NCI-H526 (cell line): ENCODE results near the gene FXYD5.
"Not testable (repeated sequence)": the region's sequence is repeated elsewhere in the genome, so short reads cannot be mapped to it uniquely, and the experiment has no call there.

ENCODE experiments used
- DNase-seq, 2 experiments: peaks; one replicate each; lab custom pipeline; 2025; lab: John Stamatoyannopoulos, UW

FXYD5 gene

DNA sequence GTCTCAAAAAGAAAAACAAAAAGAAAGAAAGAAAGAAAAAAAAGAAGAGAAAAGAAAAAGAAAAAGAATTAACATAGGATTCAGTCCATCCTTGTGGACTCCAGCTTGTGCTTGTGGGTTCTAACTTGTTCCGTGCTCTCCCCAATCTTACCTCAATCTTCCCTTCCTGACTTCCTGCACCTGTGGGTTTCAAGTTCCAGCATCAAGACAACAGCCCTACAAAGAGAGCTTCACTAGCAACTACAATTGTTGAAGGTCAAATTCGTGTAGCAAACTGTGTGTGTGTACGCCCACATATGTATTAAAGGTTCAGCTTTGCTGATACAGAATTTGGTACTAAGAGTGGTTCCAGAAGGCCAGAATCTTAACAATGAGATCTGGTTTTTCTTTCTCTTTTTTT is 25.3 kb downstream of the FXYD5 start:
- DNase-seq: no peak

DNA sequence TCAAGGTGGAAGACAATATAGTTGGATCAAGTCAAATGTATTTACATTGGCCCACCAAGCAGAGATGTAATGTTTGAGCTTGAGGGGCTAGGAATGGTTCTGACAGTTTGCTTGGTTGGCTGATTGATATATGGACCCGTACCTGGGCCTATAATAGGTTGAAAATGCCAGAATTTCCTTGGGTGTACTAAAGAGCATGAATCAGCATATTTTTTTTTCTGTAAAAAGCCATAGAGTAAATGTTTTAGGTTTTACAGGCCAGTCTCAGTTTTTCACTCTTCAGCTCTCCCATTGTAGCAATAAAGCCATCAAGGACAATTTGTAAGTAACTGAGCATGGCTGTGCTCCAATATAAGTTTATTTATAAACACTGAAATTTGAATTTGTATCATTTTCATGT is 26.9 kb downstream of the FXYD5 start:
- no peak for DNase-seq

DNA sequence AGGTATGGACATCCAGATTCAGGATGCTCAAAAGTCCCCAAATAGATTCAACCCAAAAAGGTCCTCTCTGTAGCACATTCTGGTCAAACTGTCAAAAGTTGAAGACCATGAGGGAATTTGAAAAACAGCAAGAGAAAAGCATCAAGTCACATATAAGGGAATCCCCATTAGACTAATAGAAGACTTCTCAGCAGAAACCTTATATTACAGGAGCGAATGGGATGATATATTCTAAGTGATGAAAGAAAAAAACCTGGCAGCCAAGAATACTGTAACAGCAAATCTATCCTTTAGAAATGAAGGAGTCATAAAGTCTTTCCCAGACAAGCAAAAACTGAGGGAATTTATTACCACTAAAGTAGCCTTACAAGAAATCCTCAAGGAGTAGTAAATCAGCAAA is 29.7 kb downstream of the FXYD5 start:
- DNase-seq: no peak

DNA sequence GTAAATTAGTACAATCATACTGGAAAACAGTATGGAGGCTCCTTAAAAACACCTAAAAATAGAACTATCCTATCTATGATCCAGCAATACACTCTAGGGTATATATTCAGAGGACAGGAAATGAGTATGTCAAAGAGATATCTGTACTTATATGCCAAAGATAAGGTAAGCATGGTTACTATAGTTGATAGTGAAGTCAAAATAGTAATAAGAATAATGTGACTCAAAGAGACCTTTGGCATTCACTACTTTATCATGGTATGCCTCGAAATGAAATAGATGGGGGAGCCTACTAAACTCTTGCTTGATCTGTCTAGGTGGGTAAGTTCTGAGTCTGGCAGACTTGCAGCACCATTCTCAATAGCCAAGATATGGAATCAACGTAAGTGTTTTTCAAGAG is 30.3 kb downstream of the FXYD5 start:
- no peak for DNase-seq

DNA sequence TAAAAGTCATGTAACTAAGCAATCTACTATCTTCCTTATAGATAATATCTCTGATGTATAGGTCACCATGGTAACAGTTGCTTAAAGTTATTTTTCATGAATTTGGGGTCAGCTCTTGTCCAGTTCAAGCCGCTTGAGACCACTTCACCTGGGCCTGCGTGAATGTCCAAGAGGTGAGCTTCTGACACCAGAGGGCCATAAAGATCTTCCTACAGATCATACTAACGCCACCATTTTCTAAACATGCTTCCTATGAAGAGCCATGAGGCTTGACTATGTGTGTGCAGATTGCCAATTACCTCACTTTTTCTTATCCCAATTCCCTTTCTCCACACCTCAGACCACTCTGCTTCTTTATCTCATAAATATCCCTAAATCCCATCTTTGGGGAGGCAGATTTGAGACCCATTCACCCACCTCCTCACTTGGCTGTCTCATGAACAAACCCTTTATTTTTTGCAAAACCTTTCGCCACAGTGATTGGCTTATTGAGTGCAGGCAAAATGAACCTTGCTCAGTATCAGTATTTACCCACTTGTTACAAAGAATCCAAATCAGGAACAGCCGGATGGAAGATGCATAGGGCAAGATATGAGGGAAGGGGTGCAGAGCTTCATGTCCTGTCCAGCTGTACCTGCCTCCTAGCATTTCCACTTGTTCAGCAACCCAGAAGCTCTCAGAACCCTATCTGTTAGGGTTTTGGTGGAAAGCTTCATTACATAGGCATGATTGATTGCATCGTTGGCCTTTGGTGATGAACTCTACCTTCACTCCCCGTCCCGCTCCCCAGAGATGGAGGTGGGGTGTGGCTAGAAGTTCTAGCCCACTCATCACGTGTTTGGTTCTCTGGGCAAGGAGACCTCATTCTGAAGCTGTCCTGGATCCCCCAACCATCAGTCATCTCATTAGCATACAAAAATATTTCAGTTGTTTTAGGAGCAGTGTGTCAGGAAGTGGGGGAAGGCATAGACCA is 39.8 kb downstream of the FXYD5 start:
- DNase-seq: no peak

DNA sequence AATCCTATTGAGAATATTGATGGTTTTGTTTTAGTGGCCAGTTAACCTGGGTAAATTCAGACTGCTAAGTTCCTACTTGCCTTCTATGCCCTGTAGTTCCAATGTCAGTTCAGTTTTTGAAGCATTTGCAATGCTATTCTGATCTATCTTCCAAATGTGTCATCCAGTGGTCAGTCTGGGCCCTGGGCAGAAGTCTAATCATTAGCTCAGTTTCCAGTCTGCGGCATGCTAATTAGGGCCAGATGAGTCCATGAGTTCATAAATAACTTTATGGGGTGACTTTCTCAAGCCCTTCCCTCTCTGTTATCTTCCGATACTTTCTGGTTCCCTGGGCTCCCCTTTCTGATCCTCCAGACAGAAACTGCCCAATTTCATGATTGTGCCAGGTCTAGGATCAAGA is 41.3 kb downstream of the FXYD5 start:
- no peak for DNase-seq

DNA sequence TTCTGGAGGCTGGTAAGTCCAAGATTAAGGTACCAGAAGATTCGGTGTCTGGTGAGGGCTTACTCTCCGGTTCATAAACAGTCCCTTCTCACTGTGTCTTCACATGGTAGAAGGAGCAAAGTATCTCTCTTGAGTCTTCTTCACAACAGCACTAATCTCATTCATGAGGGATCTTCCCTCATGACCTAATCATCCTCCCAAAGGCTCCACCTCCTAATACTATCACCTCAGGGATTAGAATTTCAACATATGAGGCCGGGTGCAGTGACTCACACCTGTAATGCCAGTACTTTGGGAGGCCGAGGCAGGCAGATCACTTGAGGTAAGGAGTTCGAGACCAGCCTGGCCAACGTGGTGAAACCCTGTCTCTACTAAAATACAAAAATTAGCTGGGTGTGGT is 42.3 kb downstream of the FXYD5 start:
- not testable (repeated sequence) for DNase-seq

DNA sequence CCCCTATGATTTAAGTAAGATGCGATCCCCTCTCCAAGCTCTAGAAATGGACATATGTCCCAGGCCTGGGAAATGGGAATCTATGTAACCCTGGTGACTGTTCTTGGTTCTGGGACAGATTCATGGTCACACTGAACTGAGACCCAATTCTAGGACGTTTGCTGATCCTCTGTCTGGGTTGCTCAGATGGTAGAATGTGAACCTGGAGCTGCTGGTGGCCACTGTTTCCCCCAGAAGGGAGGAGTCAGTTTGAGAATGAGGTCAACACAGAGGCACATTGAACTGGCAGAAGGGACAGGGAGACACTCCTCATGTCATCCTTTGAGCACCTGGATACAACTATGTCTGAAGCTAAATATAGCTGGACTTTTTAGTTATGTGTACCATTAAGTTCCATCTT is 44.9 kb downstream of the FXYD5 start:
- no peak for DNase-seq

DNA sequence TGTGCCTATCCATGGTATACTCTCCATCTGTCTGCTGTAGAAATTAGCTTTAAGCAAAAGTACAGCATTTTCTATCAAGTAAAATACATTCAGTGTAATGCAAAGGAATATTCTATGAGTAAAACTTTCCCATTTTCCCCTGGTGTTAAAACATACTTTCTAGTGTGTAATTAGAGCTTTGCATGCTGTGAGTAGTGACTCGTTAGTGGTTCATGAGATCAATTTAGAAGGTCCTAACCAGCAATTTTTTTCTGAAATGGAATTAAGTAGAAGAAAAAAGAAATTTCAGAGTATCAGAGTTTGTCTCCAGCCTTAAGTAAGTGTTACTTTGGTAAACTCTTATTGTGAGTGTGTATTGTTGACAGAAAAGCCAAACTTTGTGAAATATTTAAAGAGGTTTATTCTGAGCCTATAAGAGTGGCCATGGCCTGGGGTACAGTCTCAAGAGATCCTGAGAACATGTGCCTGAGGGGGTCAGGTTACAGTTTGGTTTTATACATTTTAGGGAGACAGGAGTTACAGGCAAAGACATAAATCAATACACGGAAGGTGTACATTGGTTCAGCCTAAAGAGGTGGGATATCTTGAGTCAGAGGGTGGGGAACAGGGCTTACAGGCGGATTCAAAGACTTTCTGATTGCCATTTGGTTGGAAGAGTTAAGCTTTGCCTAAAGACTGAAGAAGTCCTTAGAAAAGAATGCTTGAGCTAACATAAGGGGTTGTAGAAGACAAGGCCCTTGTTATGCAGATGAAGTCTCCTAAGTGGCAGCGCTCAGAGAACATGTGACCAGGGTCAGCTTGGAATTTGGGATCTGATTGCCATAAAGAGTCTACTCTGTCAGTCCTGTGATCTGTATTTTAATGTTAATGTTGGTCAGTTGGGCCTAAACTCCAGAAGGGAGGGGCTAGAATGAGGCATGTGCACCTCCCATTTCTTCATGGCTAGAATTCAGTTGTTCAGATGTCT is 48.5 kb downstream of the FXYD5 start:
- no peak for DNase-seq

DNA sequence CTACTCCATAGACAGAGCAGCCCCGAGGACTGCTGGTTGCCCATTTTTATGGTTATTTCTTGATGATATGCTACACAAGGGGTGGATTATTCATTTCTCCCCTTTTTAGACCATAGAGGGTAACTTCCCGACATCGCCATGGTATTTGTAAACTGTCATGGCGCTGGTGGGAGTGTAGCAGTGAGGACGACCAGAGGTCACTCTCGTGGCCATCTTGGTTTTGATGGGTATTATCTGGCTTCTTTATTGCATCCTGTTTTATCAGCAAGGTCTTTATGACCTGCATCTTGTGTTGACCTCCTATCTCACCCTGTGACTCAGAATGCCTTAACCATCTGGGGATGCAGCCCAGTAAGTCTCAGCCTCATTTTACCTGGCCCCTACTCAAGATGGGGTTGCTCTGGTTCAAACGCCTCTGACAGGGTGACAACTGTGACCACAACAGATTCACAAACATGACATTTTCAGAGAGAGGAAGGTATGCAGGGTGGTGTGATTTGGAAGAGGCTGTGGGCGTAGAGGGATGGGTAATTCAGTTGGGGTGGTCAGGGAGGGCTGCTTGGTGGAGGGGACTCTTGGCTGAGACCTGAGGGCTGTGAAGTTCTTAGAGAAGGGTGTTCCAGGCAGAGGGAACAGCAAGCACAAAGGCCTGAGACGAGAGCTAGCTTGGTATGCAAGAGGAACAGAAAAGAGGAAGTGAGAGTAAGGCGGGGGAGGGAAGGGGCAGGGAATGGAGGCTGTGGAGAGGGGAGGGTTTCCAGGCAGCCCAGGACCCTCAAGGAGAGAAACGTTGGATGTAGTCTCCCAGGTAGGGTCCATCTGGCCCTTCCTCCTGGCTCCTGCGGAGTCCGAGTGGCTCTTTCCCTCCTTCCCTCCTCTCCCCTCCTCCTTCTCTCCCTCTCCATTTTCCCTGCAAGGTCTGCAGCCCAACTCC is 50.5 kb downstream of the FXYD5 start:
- no peak for DNase-seq

DNA sequence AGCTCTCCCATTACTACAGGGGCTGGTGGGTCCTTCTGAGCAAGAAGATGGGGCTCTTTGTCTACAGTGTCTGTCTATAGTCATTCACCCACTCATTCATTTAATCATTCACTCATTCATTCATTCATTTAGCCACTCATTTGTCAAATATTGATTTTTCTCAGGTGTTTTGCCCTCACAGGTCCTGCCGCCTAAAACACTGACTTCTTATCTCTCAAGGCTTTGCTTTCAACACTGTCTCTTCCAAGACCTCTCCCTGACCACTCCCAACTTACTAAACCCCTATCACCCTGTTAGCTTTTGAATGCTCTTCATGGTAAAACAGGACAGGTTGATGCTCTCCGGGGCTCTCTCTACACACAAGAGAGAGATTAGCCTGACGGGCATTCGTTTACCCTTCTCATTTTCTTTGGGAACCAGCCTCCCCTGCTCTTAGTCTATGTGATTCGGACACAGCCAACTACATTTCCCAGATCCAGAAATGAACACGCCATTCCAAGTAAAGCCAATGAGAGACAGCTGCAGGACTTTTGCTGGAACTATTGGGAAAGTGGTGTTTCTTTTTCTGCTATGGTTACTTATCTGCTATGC is 51.3 kb downstream of the FXYD5 start:
- DNase-seq: no peak

DNA sequence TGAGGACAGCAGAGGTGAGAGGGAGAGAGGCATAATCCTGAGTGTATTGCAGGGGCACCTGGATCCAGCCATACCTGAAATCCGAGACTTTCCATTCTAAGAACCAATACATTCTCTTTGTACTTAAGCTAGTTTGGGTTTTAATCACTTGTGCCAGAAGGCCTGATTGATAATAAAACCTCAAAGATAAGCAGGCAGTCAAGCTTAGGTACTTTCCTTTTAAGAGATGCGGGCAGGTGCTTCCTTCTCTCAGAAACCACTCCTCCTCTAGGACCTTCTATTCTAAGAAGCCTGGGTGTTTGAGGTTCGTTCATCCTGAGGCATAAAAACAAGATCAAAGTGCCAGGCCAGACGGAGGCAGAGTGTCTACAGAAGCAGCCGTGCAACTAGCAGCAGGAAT is 51.8 kb downstream of the FXYD5 start:
- DNase-seq: no peak

DNA sequence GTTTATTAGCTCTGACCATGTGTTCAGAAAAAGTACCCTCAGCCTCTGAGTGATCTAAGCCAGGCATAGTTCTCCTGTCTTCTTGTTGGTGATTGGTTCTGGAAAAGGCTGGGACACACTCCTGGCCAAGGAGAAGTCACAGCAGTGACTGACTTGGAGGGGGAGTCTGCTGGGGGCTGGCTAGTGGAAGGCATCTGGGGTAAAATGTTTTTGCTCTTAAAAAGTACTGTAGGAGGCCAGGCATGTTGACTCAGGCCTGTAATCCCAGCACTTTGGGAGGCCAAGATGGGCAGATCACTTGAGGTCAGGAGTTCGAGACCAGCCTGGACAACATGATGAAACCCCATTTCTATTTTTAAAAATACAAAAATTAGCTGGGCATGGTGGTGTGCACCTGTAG is 52.3 kb downstream of the FXYD5 start:
- DNase-seq: no peak

DNA sequence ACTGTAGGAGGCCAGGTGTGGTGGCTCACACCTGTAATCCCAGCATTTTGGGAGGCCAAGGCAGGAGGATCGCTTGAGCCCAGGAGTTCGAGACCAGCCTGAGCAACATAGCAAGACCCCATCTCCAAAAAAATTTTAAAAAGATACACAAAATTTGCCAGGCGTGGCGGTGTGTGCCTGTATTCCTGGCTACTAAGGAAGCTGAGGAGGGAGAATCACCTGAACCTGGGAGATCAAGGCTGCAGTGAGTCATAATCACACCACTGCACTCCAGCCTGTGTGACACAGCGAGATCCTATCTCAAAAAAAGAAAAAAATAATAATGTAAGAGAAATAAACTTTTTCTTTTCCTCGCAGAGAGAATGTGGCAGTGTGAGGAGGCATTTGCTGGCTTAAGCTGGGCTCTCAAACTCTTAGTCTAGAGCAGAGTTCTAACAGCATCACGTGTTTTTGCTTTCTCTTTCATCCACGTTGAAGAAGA is 52.9 kb downstream of the FXYD5 start:
- no peak for DNase-seq

DNA sequence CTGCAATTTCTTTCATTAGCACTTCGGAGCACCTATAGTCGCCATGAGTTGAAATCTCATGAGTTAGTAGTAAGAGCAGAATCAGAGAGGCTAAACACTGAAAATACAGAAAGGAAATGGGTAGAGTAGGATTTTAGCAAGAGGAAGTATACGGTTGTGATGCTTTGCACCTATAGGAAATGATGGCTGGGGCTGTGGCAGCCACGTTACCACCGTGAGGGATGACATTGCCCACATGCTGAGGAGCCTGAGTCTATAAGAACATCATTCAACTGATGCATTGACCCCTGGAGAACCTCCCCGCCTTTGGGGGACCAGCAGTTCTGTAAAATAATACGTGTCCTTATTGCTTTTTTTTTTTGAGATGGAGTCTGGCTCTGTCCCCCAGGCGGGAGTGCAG is 53.6 kb downstream of the FXYD5 start:
- DNase-seq: no peak

DNA sequence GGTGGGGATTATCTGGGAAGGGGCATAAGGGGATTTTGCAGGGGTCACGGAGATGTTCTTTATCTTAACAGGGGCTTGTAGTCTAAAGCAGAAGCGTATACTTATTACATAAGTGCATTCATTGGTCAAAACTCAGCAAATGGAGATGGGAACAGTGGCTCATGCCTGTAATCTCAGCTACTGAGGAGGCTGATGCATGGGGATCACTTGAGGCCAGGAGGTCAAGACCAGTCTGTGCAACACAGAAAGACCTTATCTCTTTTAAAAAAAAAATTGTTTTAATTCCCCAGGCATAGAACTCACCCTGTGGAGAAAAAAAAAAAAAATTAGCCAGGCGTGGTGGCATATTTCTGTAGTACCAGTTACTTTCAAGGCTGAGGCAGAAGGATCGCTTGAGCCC is 55.1 kb downstream of the FXYD5 start:
- DNase-seq: no peak

DNA sequence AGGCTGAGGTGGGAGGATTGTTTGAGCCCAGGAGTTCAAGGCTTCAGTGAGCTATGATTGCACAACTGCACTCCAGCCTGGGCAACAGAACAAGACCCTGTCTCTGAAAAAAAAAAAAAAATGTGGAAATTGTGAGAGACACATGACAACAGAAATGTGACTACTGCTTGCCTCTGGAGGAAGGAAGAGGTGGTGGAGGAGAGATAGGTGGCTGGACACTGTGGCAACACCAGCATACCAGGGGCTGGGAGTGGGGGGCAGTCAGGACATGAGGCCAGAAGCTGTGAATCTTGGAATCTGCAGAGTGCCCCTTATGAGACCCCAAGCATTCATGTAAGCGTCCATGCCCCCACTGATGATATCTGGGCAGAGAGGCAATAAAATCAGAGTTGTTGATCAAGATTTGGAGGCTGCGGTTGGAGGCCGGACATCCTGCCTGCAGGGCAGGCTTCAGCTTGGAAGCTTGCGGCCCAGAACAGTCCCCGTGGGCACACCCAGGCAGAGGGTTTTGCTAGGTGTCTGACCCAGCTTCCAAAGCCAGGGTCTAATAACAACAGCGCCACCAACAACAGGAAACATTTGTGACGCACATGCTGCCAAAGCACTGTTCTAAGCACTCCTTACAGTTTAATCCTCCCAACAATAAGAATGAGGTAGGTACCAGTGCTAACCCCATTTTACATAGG is 57.2 kb downstream of the FXYD5 start:
- DNase-seq: no peak

DNA sequence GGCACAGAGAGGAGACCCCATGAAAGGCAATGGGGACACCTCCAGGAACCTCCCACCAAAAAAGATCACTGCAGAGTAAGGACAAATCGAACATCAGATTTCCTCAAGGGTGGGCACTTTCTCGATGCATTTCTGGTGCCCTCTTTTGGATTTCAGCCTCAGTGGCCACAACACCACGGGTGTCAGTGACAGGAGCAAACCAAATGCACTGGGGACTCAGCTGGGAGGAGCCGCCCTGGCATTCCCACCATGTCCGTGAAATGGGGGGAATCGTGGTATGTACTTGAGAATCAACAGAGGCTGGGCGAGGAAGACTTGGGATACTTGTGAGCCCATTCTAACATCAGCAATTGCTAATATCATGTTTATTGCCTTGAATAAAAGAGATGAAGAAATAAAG is 57.7 kb downstream of the FXYD5 start:
- no peak for DNase-seq

DNA sequence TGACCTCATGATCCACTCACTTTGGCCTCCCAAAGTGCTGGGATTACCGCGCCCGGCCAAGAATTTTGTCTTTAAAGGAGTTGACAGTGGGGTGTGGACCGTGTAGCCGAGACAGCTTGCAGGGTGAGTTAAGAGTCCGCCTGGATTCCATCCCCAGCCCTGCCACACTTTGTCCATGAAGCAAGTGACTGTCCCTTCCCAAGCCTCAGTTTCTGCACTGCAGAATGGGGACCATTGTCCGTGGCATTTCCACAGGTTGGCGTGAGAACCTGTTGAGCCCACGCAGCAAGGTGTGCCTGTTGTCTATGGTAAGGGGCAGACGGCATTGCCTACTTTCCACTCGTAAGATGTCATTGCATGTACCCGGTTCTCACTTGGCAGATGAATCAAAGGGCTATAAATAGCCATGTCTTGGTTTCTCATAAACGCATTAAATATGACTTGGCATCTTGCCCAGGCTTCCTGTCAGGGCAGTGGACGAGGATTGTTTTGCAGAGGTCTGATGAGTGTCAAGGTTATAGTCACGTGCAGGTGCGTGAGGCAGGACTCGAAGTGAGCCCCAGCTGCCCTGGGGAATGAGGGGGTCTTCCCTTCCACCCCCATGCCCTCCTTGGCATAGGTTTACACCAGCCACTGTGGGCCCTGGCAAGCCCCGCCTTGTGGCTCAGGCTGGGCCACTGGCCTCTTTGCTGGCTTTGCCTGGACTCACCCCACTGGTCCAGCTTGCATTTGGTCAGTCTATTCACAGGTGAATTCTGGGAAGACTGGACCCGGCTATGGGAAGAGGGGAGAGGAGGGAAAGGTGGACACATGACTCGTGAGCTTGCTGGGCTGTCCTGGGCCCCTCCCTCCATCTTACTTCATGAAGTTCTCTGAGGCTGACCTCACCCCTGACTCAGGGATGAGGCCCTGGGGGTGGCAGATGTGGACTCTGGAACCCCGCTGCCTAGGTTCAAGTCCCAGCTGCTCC is 59.4 kb downstream of the FXYD5 start:
- DNase-seq: peak; percentile 52 to 79
